Activated CD4-positive, alpha-beta T cell treated with anti-CD3 and anti-CD28 coated beads for 1 hour (primary cell): Measurements from ENCODE around the gene WHRN.
A peak's percentile ranks its signal among the peaks of the same experiment; 100 is the strongest.

Experiments
- DNase-seq: peaks from one replicate; pipeline ENCODE4 v3.0.0-alpha.2; 2020

WHRN gene

DNA sequence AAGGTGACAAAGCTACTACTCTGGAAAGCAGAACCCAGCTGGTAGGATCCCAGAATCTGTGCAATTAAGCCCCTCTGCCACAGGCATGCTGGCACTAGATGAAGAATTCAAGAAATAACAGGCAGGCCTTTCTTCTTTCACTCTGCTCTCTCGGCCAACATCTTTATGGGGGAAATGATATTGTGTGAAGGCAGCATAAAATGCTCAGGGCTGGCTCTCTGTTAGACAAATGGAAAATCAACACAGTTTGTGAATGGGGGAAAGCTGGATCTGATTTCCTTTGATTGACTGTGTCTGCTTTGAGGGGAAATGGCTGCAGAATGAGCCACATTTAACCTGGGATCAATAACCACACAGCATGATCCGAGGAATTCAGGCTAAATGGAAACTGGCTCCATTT lies 88.4 kb downstream of the WHRN start:
- DNase-seq: no peak

DNA sequence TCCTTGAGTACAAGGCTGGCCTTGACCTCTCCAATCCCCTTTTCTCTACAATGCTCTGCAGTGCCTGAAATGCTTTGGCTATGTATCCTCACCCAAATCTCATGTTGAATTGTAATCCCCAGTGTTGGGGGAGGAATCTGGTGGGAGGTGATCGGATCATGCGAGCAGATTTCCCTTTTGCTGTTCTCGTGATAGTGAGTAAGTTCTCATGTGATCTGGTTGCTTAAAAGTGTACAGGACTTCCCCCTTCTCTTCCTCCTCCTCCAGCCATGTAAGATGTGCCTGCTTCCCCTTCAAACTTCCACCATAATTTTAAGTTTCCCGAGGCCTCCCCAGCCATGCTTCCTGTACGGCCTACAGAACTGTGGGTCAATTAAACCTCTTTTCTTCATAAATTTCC lies 89.0 kb downstream of the WHRN start:
- DNase-seq: no peak

- no peak for DNase-seq
These were observed 90.9 kb downstream of the WHRN start for GRCh38 chr9:114414346-114414745.

- DNase-seq: no peak
These were observed 91.4 kb downstream of the WHRN start for GRCh38 chr9:114413861-114414301.

DNA sequence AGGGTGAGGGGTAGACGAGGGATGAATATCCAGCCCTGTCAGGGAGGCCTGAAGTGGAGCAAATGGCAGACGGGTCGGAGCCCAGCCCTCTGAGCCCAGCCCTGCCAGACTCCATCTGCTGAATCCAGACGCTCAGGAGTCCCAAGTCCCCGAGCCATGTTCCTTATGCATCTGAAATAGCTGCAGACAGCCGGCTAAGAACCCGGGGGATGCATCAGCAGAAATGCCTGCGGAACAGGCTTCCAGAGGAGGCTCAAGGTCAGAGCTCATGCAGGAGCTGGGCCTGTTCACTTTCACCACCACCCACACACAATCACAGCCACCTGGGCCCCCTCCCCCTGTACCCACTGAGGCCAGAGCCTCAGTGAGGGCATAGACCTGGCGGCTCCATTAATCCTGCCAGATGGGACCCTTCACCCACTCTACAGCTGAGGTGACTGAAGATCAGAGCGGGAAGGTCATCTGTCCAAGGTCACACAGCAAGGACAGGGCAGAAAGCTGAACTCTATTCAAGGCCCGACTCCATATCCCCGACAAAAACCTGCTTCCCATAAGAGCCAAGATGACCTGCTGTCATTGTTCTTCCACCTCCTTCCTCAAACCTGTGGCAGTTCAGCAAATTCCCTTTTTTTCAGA lies 93.1 kb downstream of the WHRN start:
- no peak for DNase-seq

GRCh38 chr9:114411452-114411851 lies 93.8 kb downstream of the WHRN start:
- no peak for DNase-seq

DNA sequence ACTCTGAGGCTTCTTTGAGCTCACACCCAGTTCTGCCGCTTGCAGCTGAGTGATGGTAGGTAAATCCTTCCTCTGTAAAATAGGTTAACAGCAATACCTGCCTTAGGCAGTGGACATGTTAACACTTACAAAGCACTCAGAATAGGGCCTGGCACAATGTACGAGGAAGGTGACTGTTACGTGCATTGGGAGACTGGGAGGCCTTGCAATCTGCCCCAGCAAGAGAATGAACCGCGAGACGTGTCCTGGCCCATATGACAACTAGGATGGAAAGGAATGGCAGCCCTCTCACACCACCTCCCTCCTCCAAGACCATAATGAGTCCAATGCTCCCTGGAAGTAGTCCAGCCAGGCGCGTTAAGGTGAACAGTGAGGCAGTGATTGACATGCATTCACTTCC lies 94.4 kb downstream of the WHRN start:
- no peak for DNase-seq

DNA sequence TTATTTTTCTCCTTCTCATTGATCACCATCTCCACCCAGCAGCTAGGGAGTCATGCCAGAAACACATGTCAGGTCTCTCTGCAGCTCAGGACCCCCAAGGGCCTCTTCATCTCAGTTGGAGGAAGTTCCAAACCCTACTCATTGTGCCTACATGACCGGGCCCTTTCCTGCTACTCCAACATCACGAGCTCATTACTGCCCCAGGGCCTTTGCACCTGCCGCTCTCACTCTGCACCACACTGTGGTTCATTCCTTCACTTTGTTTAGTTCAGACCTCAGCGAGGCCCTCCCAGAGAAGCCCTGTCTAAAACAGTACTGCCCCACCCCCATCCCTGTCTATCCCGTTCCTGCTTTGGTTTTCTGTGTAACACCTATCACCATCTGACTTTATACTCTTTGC lies 95.4 kb downstream of the WHRN start:
- DNase-seq: no peak

DNA sequence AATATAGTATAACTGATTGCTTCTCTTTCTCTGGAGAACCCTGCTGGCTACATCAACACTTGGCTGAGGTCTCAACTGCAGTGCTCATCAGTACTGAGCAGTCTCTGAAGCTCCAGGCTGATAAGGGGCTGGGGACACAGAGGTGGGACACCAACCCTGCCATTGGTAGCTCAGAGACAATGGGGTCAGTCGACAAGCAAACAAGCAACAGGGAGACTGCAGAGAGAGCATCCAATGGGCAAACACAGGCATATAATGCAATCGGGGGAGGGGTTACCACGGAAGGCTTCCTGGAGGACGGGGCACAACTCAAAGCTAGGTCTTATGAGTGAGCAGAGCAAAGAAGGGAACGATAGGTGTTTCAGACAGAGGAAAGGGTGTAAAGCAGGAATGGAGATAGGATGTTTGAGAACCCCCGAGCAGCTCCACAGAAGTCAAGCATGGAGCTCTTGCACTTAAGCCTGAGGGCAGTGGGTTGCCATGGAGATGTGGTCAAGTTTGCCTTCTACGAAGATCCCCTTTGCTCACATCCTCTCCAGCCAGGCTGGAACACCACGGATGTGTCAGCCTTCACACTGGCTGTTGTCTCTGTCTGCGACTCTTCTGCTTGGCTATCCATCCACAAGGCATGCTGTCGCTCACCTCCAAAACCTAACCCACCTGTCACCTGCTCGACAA lies 96.0 kb downstream of the WHRN start:
- DNase-seq: no peak

- DNase-seq: no peak
These were observed 96.6 kb downstream of the WHRN start for GRCh38 chr9:114408645-114409044.

- no peak for DNase-seq
These were observed 97.4 kb downstream of the WHRN start for GRCh38 chr9:114407889-114408288.

GRCh38 chr9:114406441-114406840 lies 98.8 kb downstream of the WHRN start:
- no peak for DNase-seq

DNA sequence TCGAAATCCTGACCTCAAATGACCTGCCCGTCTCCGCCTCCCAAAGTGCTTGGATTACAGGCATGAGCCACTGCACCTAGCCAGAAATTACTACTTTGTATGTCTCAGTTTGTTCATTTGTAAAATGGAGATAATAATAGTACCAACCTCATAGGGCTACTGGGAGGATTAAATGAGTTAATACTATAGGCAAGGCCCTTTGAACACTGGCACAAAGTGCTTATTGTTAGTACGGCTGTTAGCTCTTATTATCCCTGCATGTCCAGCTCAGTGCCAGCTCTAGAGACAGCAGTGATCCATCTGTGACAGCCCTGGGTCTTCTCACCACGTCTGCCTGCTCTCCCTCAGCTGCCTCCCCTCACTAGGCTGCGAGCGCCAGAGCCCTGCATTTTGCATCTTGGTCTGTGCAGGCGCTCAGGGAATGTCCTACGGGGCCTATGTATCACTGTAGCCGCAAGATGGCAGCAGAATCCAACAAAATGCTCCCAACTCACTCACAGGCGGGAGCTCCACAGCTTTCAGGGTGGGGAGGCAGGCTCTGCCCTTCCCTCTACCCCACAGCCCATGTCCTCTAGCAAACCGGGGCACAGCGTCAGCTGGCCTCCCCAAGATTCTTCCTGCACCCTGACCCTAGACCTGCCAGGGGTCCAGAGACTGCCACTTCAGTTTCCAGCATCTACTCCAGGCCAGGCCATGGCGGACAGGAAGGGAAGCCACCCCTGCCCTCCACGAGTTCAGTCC lies 99.8 kb downstream of the WHRN start:
- peak; percentile 71 for DNase-seq

- no peak for DNase-seq
These were observed 100.7 kb downstream of the WHRN start for GRCh38 chr9:114404531-114404930.

GRCh38 chr9:114403153-114403756 lies 102.0 kb downstream of the WHRN start:
- no peak for DNase-seq

GRCh38 chr9:114401344-114401743 lies 103.9 kb downstream of the WHRN start:
- DNase-seq: no peak

DNA sequence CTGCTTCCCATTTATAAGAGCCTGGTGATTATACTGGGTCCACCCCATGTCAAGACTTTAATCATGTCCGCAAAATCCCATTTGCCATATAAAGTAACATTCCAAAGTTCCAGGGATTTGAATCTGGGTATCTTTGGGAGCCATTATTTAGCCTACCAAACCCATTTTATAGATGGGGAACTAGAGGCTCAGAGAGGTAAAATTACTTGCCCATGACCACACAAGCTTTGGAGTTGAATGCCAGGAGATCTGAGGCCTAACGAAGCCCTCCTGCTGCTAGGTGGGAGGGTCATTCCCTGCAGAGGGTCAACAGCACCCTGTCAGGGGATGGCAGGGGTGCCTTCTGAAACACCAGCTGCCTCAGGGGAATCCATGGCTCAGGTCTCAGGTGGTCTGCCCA lies 104.5 kb downstream of the WHRN start:
- no peak for DNase-seq

- DNase-seq: no peak
These were observed 105.1 kb downstream of the WHRN start for GRCh38 chr9:114400219-114400618.

- DNase-seq: no peak
These were observed 105.9 kb downstream of the WHRN start for GRCh38 chr9:114399381-114399780.

- DNase-seq: peak; percentile 90
These were observed 107.2 kb downstream of the WHRN start for GRCh38 chr9:114397848-114398605.

DNA sequence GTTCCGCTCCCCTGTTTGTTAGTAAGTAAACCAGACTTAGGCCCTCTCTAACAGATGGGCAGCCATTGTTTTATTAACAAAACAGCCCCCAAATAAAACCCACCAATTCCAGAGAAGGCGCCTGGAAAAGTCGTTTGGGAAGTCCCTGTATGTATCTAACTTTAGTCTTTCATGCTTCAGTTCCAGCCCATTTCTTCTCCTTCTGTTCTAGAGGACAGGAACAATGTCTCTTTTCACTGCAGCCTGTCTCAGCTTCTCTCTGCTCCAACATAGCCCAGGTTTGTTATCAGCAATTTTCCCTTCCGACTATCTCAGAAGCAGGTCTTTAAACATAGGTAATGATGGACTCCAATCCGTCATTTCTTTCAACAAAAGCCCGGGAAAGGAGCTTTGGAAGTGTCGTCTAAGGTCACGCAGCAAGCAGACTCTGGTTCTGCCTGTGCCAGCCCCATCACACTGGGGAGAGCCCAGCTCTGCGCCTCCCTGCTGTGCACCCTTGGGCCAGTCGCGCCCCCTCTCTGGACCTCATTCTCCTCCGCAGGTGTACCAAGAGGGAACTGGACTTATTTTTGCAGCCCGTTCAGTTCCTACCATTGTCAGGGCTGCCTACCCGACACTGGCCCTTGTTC lies 107.9 kb downstream of the WHRN start:
- DNase-seq: no peak

GRCh38 chr9:114396558-114397218 lies 108.6 kb downstream of the WHRN start:
- DNase-seq: no peak
